Measurements from ENCODE around the gene CHN2.

CHN2 gene

DNA sequence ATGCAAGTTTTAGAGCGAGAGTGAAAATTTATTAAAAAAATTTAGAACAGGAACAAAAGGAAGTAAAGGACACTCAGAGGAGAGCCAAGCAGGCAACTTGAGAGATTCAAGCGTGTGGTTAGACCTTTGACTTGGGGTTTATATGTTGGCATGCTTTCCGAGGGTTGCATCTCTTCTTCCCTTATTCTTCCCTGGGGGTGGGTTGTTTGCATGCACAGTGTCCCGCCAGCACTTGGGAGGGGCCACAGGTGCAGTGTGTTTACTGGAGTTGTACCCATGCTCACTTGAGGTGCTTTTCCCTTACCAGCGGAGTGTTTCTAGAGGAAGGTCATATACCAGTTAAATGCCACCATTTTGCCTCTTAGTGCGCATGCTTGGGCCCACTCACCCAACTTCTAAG, 96.3 kb downstream of the CHN2 start:
- no peak for DNase-seq (ENCODE audit: extremely low spot score)
- POLR2A ChIA-PET, result no interaction called here
- CTCF ChIA-PET, result no interaction called here
- TF ChIP-seq CTBP1 (IDR thresholded peaks at IDR 0.05; ENCODE audit: borderline replicate concordance) (no peak), LEF1 (IDR thresholded peaks at IDR 0.05; ENCODE audit: borderline replicate concordance) (no peak)

DNA sequence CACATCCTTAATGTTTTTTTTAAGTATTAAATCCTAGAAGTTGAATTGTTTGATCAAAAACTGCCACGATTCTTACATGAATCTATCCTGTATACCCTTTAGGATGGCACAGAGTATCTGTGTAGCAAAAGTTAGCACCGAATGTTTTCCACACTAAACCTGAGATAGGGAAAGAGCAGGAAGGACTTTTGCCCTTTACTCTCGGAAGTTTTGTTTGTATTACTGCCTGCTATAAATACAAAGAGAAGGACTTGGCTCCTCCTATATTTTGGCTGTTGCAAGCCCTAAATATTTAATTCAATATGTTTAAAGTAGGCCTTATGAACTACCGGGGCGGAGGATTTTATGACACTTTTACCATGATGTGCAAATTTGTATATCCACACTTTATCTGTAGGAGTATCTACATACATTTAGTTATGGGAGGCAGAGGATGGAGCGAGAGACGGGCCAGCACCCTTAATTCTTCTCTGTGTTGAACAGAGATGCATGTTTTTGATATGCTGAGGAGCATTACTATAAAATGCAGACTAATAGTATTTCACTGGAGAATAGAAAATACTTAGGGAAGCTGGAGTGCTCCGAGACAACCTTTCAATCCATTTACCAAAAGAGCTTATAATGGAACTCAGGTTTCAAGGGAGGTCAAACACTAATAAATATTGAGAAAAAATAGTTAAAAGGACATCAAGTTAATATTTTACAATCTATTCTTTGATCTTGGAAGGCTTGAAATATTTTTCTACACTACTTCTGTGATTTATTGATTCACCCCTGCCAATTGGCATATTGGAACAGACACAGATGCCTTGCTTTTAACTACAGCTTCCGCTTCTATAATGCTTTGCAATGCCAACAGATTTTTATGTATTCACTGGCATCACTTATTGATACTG, 97.4 kb downstream of the CHN2 start:
- CTCF ChIA-PET, result interaction anchor here (0.7 kb wide), 1 partner anchor 13 kb away, joined by 3 read pairs; no protein-coding TSS in a partner anchor
- TF ChIP-seq CTBP1 (IDR thresholded peaks at IDR 0.05; ENCODE audit: borderline replicate concordance) (no peak), TARDBP (IDR thresholded peaks at IDR 0.05) (no peak), NFRKB (IDR thresholded peaks at IDR 0.05) (no peak), ZNF384 (IDR thresholded peaks at IDR 0.05) (no peak), BHLHE40 (IDR thresholded peaks at IDR 0.05; ENCODE audit: borderline replicate concordance) (no peak), SP1 (IDR thresholded peaks at IDR 0.05) (no peak), ARNT (IDR thresholded peaks at IDR 0.05) (no peak), FOXA1 (IDR thresholded peaks at IDR 0.05) (no peak), SUZ12 (IDR thresholded peaks at IDR 0.05) (no peak), ELF4 (IDR thresholded peaks at IDR 0.05) (no peak), FOXK2 (IDR thresholded peaks at IDR 0.05) (no peak), FOXM1 (IDR thresholded peaks at IDR 0.05; ENCODE audit: borderline replicate concordance) (no peak), HDGF (IDR thresholded peaks at IDR 0.05; ENCODE audit: borderline replicate concordance) (no peak)
- TF ChIP-seq, protein P1, sequence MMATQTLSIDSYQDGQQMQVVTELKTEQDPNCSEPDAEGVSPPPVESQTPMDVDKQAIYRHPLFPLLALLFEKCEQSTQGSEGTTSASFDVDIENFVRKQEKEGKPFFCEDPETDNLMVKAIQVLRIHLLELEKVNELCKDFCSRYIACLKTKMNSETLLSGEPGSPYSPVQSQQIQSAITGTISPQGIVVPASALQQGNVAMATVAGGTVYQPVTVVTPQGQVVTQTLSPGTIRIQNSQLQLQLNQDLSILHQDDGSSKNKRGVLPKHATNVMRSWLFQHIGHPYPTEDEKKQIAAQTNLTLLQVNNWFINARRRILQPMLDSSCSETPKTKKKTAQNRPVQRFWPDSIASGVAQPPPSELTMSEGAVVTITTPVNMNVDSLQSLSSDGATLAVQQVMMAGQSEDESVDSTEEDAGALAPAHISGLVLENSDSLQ (IDR thresholded peaks at IDR 0.05), result no peak
- no peak for DNase-seq (ENCODE audit: extremely low spot score)
- POLR2A ChIA-PET, result no interaction called here

DNA sequence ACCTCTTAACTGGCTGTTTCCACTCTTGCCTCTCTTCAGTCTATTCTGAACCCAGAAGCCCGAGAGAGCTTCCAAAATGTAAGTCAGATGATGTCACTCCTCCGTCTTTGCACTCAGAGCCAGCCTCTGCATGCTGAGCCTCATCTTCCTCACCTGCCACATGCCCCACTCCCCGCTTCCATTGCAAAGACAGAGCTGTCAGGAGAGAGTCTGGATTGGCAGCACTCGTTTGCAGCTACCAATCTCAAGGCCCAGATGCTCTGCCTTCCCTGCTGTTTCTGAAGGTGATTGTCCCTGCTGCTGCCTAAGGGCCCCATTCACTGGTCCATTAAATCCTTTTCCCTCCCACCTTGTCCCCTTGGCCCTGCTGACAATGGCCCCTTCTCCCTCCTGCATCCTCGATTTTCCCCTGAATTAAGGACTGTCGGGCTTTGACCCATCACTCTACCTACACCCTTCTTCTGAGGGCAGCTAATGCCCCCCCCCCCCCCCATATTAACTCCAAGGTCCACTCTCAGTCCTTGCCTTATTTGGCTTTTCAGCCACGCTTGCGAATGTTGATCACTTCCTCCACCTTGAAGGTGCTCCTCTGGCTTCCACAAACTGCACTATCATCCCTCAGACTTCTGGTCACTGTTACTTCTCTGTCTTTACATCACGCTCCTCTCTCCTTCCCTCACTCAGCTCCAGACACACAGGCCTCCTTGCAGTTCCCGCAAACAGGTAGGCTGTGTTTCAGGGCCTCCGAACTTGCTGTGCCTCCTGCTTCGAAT, 98.5 kb downstream of the CHN2 start:
- POLR2A ChIA-PET, result no interaction called here
- CTCF ChIA-PET, result no interaction called here
- DNase-seq (ENCODE audit: extremely low spot score), result no peak

DNA sequence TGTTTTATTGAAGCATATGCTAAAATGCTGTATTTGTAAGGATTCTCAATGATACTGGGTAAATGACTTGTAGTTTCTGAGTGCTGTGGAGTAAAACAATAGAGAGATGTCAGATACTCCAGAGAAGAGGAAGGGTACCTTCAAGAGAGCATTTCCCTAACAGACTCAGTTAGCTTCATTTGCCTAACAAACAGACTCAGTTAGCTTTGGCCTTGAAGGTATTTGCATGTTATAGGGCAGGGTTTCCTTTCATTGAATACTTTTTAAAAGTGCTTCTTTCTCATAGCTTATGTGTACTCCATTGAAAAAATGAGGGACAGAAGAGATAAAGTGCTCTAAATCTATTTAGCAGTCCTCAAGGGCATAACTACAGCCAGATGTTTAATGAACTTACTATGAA, 101.8 kb downstream of the CHN2 start:
- no peak for DNase-seq (ENCODE audit: extremely low spot score)
- ChIA-PET CTCF (interaction anchor here (0.7 to 1.5 kb wide), 5 partner anchors 11 to 107 kb away, joined by 3 to 5 read pairs (median 3); no protein-coding TSS in a partner anchor), POLR2A (no interaction called here)
- TF ChIP-seq FOXM1 (IDR thresholded peaks at IDR 0.05; ENCODE audit: borderline replicate concordance), result no peak
- TF ChIP-seq BHLHE40 (IDR thresholded peaks at IDR 0.05; ENCODE audit: borderline replicate concordance), result no peak
- TF ChIP-seq LEF1 (IDR thresholded peaks at IDR 0.05; ENCODE audit: borderline replicate concordance), result no peak
- TF ChIP-seq ELF4 (IDR thresholded peaks at IDR 0.05), result no peak
- TF ChIP-seq FOXK2 (IDR thresholded peaks at IDR 0.05), result no peak
- TF ChIP-seq FOXA1 (IDR thresholded peaks at IDR 0.05), result no peak
- TF ChIP-seq ZNF384 (IDR thresholded peaks at IDR 0.05), result no peak
- TF ChIP-seq L3MBTL2 (conservative IDR thresholded peaks at IDR 0.05), result no peak
- no peak for TF ChIP-seq CTBP1 (IDR thresholded peaks at IDR 0.05; ENCODE audit: borderline replicate concordance)
- no peak for TF ChIP-seq ARNT (IDR thresholded peaks at IDR 0.05)
- TF ChIP-seq SUZ12 (IDR thresholded peaks at IDR 0.05), result no peak
- TF ChIP-seq, protein P1 (IDR thresholded peaks at IDR 0.05), result no peak
- TF ChIP-seq TARDBP (IDR thresholded peaks at IDR 0.05), result no peak
- TF ChIP-seq NFRKB (IDR thresholded peaks at IDR 0.05), result no peak
- TF ChIP-seq HDGF (IDR thresholded peaks at IDR 0.05; ENCODE audit: borderline replicate concordance), result no peak
- TF ChIP-seq SP1 (IDR thresholded peaks at IDR 0.05), result no peak

More for the DNA sequence above, 98.5 kb downstream of the CHN2 start:
- TF ChIP-seq BHLHE40 (IDR thresholded peaks at IDR 0.05; ENCODE audit: borderline replicate concordance) (no peak), ELF4 (IDR thresholded peaks at IDR 0.05) (no peak), L3MBTL2 (conservative IDR thresholded peaks at IDR 0.05) (no peak), FOXA1 (IDR thresholded peaks at IDR 0.05) (no peak), NFRKB (IDR thresholded peaks at IDR 0.05) (no peak), SUZ12 (IDR thresholded peaks at IDR 0.05) (no peak), ZNF384 (IDR thresholded peaks at IDR 0.05) (no peak)
- TF ChIP-seq, protein P1 (IDR thresholded peaks at IDR 0.05), result no peak

DNA sequence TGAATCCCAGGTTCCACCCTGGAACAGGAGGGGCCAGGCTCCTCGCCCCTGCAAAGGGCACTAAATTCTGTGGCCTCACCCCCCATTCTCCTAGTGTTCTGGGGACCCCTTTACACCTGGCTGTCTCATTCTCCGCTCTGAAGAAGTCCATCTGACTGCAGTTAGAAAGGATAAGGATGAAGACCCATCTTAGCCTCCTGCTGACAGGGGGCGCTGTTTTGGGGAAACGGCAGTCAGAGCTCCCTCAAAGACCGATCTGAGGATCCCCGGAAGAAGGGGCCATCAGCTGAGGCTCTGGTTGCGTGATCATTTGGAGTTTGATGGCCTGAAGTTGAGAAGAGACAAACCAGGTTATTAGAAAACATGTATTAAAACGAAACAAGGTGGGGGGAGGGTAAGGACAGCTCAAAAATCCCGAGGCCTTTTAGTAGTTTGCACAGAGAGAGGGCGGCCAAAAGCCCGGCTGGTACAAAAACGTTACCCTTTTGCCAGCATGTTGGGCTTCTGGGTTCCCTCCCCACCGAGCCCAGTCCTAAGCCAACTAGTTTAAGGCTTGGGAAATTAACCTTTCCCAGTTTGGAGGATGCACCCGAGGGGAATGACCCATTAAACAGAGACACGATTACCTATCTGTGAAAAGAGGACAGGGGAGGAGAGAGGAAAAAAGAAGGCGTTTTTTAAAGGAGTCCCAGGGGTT, 102.8 kb downstream of the CHN2 start:
- CTCF ChIA-PET, result interaction anchor here (0.6 to 1.5 kb wide), 4 partner anchors 10 to 197 kb away, joined by 3 to 5 read pairs (median 4); no protein-coding TSS in a partner anchor
- DNase-seq (ENCODE audit: extremely low spot score), result no peak
- POLR2A ChIA-PET, result no interaction called here
- TF ChIP-seq FOXM1 (IDR thresholded peaks at IDR 0.05; ENCODE audit: borderline replicate concordance) (no peak), BHLHE40 (IDR thresholded peaks at IDR 0.05; ENCODE audit: borderline replicate concordance) (no peak), SUZ12 (IDR thresholded peaks at IDR 0.05) (no peak), FOXA1 (IDR thresholded peaks at IDR 0.05) (no peak), ZNF384 (IDR thresholded peaks at IDR 0.05) (no peak), SP1 (IDR thresholded peaks at IDR 0.05) (no peak), LEF1 (IDR thresholded peaks at IDR 0.05; ENCODE audit: borderline replicate concordance) (no peak)
